NCI-H2171 treated with DMSO at 0.1 percent for 48 hours (cell line): ENCODE results near the gene CRYGN.

ENCODE experiments used
- DNase-seq: peaks from one replicate; lab custom pipeline; 2025; lab: John Stamatoyannopoulos, UW

CRYGN gene

GRCh38 chr7:151439855-151440798 is at the start of gene CRYGN:
Gene CRYGN (minus strand): TSS chr7:151440141. CDS start chr7:151439917, 224 bp downstream.
- no peak for DNase-seq

- no peak for DNase-seq
Measured at GRCh38 chr7:151489498-151489897, 49.6 kb upstream of the CRYGN start.

- DNase-seq = no peak
Measured at GRCh38 chr7:151488096-151488495, 48.2 kb upstream of the CRYGN start.

- no peak for DNase-seq
Measured at GRCh38 chr7:151487228-151487627, 47.3 kb upstream of the CRYGN start.

- no peak for DNase-seq
Measured at GRCh38 chr7:151486074-151486473, 46.1 kb upstream of the CRYGN start.

- DNase-seq = no peak
Measured at GRCh38 chr7:151484971-151485707, 45.2 kb upstream of the CRYGN start.

GRCh38 chr7:151483711-151483983 is 43.7 kb upstream of the CRYGN start:
- DNase-seq = no peak

GRCh38 chr7:151482883-151483710 is 43.2 kb upstream of the CRYGN start:
- no peak for DNase-seq

GRCh38 chr7:151481650-151482505 is 41.9 kb upstream of the CRYGN start:
- no peak for DNase-seq

- DNase-seq = no peak
Measured at GRCh38 chr7:151477867-151478266, 37.9 kb upstream of the CRYGN start.

- DNase-seq = no peak
Measured at GRCh38 chr7:151472644-151473380, 32.9 kb upstream of the CRYGN start.

- DNase-seq = peak; percentile 67
Measured at GRCh38 chr7:151470711-151471110, 30.8 kb upstream of the CRYGN start.

GRCh38 chr7:151469281-151469680 is 29.3 kb upstream of the CRYGN start:
- DNase-seq = no peak

- no peak for DNase-seq
Measured at GRCh38 chr7:151468217-151469018, 28.5 kb upstream of the CRYGN start.

- DNase-seq = no peak
Measured at GRCh38 chr7:151465169-151465568, 25.2 kb upstream of the CRYGN start.

GRCh38 chr7:151462306-151462779 is 22.4 kb upstream of the CRYGN start:
- DNase-seq = no peak

GRCh38 chr7:151461942-151462230 is 21.9 kb upstream of the CRYGN start:
- no peak for DNase-seq

- peak; percentile 16 for DNase-seq
Measured at GRCh38 chr7:151461096-151461941, 21.4 kb upstream of the CRYGN start.

GRCh38 chr7:151460474-151460855 is 20.5 kb upstream of the CRYGN start:
- DNase-seq = no peak
